GM12878 (cell line): ENCODE results near the gene RMDN3. TPM values are rescaled to one million over a fixed set of nuclear protein-coding genes. Genes with fewer than 3 reads are reported as not detected.
A peak's percentile ranks its signal among the peaks of the same experiment; 100 is the strongest.

Experiments used
- BRCA1 ChIP-seq: IDR thresholded peaks from 2 replicates; pipeline ENCODE4 v1.6.1; 2011; ENCODE audit warnings: low read depth, low read length, improper control_type of control experiment
- CBX3 ChIP-seq: fragments of 200-600 bp; sonication (generic); IDR thresholded peaks from 2 replicates; pipeline ENCODE4 v1.6.1; 2016; ENCODE audit warnings: low read depth, borderline replicate concordance
- CHD1 ChIP-seq: IDR thresholded peaks from 2 replicates; pipeline ENCODE4 v1.6.1; 2012; ENCODE audit warnings: low read depth, low read length, improper control_type of control experiment
- CHD2 ChIP-seq: IDR thresholded peaks from 2 replicates; pipeline ENCODE4 v1.6.1; 2011; ENCODE audit warnings: low read depth, low read length, improper control_type of control experiment, borderline replicate concordance
- EGR1 ChIP-seq, 2 experiments: IDR thresholded peaks; 1 replicate in 1 of 2; 2 replicates in 1 of 2; pipeline ENCODE4 v1.6.1; 2011 to 2012; ENCODE audit warnings: low read depth in 2 of 2, low read length in 2 of 2, borderline replicate concordance in 1 of 2, mild to moderate bottlenecking in 1 of 2, moderate library complexity in 1 of 2
- ELK1 ChIP-seq: IDR thresholded peaks from 2 replicates; pipeline ENCODE4 v1.6.1; 2012; ENCODE audit warnings: low read depth, low read length, improper control_type of control experiment
- JUNB ChIP-seq: IDR thresholded peaks from 2 replicates; pipeline ENCODE4 v1.6.1; 2016; ENCODE audit warnings: antibody characterized with exemption, mild to moderate bottlenecking
- MXI1 ChIP-seq: fragments of 150-350 bp; IDR thresholded peaks from 2 replicates; pipeline ENCODE4 v1.6.1; 2011; ENCODE audit warnings: low read depth, mild to moderate bottlenecking, inconsistent platforms, low read length, improper control_type of control experiment
- MYC ChIP-seq: IDR thresholded peaks from 2 replicates; pipeline ENCODE4 v1.6.1; 2011; ENCODE audit warnings: mild to moderate bottlenecking, low read length, moderate library complexity, inconsistent platforms; ENCODE audit not compliant: insufficient read depth, insufficient replicate concordance, insufficient read length, severe bottlenecking
- NFXL1 ChIP-seq: fragments of 450-650 bp; IDR thresholded peaks from 2 replicates; pipeline ENCODE4 v1.6.1; 2017; ENCODE audit warnings: antibody characterized with exemption, mild to moderate bottlenecking, borderline replicate concordance
- NKRF ChIP-seq: fragments of 450-650 bp; conservative IDR thresholded peaks from 2 replicates; pipeline ENCODE4 v1.6.1; 2017; ENCODE audit warnings: mild to moderate bottlenecking, moderate library complexity
- NRF1 ChIP-seq: conservative IDR thresholded peaks from 2 replicates; pipeline ENCODE4 v1.6.1; 2011; ENCODE audit warnings: mild to moderate bottlenecking, low read depth, low read length, improper control_type of control experiment
- SPI1 ChIP-seq: IDR thresholded peaks from 2 replicates; pipeline ENCODE4 v1.6.1; 2011; ENCODE audit warnings: low read depth, mild to moderate bottlenecking, low read length, moderate library complexity, borderline replicate concordance; ENCODE audit not compliant: insufficient read depth
- SREBF1 ChIP-seq: IDR thresholded peaks from 2 replicates; pipeline ENCODE4 v1.6.1; 2012; ENCODE audit warnings: mild to moderate bottlenecking, low read length
- ZBTB33 ChIP-seq: fragments of 450-650 bp; IDR thresholded peaks from 2 replicates; pipeline ENCODE4 v1.6.1; 2017; ENCODE audit warnings: mild to moderate bottlenecking
- polyA plus RNA-seq, 11 experiments: library from polyadenylated mRNA; depleted of rRNA in 4 of 11; unstranded in 6 of 11; stranded (reverse) in 5 of 11; fragments of >200 nt; fragmentation: Nextera tagmentation in 4 of 11; fragmentation: Illumina TruSeq in 1 of 11; extraction: Ambion mirVana in 4 of 11; extraction: Trizol in 1 of 11; gene quantifications; 1 replicate in 1 of 11; 2 replicates in 10 of 11; pipeline versions ENCODE4 v1.2.1 to v1.2.3, GENCODE V29; 2011 to 2016; ENCODE audit warnings: inconsistent platforms in 2 of 11, missing spikeins in 2 of 11, low read depth in 1 of 11
- total RNA-seq, 4 experiments: library from RNA; depleted of rRNA in 3 of 4; stranded (reverse); fragments of >200 nt in 3 of 4; fragmentation: Illumina TruSeq in 1 of 4; extraction: Trizol in 1 of 4; gene quantifications; 2 replicates each; pipeline versions ENCODE4 v1.2.1 to v1.2.3, GENCODE V29; 2013 to 2021
- TF ChIP-seq, protein P1 (sequence below): IDR thresholded peaks from 2 replicates; pipeline ENCODE4 v1.6.1; 2011; ENCODE audit warnings: low read depth, low read length, improper control_type of control experiment, borderline replicate concordance

Gene RMDN3
- total and polyA plus RNA-seq, 10 of the 15 experiments (the other 5 are each of a cell fraction or from before 2014, with no cell fraction given), result 5.7 to 44.4 (median 20.3) TPM

- TF ChIP-seq NKRF (peak; percentile 100), BRCA1 (no peak), MYC (peak; percentile 90), MXI1 (peak; percentile 88; the same call in 1 of the 2 replicates), SREBF1 (no peak; the same call in 1 of the 2 replicates), CHD2 (peak; percentile 82; the same call in 1 of the 2 replicates), NRF1 (0 out of 2 replicates have a peak, but pooled peaks have one; percentile 34), CHD1 (no peak), SPI1 (peak; percentile 88), EGR1 (IDR thresholded peaks at IDR 0.05; ENCODE audit: borderline replicate concordance in 1 of 2, low read depth in 2 of 2, low read length in 2 of 2) (peak; percentile 46 to 65; a peak in 2 of 3 replicates), ZBTB33 (no peak), CBX3 (no peak), ELK1 (peak; percentile 15; the same call in 1 of the 2 replicates), NFXL1 (no peak), JUNB (no peak)
- TF ChIP-seq, protein P1, sequence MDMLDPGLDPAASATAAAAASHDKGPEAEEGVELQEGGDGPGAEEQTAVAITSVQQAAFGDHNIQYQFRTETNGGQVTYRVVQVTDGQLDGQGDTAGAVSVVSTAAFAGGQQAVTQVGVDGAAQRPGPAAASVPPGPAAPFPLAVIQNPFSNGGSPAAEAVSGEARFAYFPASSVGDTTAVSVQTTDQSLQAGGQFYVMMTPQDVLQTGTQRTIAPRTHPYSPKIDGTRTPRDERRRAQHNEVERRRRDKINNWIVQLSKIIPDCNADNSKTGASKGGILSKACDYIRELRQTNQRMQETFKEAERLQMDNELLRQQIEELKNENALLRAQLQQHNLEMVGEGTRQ, result no peak; the same call in 1 of the 2 replicates
Observed at GRCh38 chr15:40694688-40695468, 60.2 kb downstream of the RMDN3 start, which contains the start of gene RAD51 (continued).
